Fibroblast of skin of left quadriceps (primary cell): ENCODE data around the gene TMEM200A.

ENCODE experiments used
- DNase-seq, 2 experiments: peaks; one replicate each; pipeline ENCODE4 v3.0.0-alpha.2; 2013; ENCODE audit warnings: low read depth in 2 of 2

The TMEM200A gene

GRCh38 chr6:130486417-130486816 lies 120.6 kb downstream of the TMEM200A start:
- DNase-seq: no peak

DNA sequence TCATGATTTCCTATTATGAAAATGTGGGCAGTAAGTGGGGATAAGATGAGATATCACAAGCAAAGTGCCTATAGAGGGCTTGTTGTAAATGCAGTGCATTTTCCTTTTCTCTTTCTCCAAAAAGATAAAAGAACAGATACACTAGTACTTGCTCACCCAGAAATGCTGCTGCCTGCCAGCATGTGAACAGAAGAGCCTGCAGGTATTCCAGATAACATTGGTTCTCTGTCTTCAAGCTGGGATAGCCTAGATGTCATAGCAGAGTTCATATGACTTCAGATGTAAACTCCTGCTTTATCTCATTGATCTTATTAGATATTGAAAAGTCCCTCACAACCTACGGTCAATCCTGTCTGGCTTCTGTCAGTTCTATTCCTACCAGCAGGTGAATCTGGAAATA lies 123.7 kb downstream of the TMEM200A start:
- DNase-seq: no peak
